ENCODE data around the gene ARPC1A. TPM values are rescaled to one million over a fixed set of nuclear protein-coding genes. Genes with fewer than 3 reads are reported as not detected.
"Not testable (repeated sequence)": the region's sequence is repeated elsewhere in the genome, so short reads cannot be mapped to it uniquely, and the experiment has no call there.

ARPC1A gene
- polyA plus RNA-seq, 1 donor from 2014 or later: 154 TPM

GRCh38 chr7:99385564-99385963 lies 59.9 kb downstream of the ARPC1A start:
- Histone ChIP-seq H3K9me3 (ENCODE audit: low read length) (no peaks in the 10 kb centered on the region), H3K4me2 (ENCODE audit: low read length) (no peak overlapping the region), H3F3A (ENCODE audit: insufficient read depth, low read length, poor library complexity, severe bottlenecking) (no peaks in the 10 kb centered on the region), H3K27ac (ENCODE audit: low read length) (no peak overlapping the region), H3K79me2 (replicated peaks; ENCODE audit: insufficient read depth, low read length) (no peaks in the 10 kb centered on the region), H4K20me1 (ENCODE audit: insufficient read depth) (no peaks in the 10 kb centered on the region), H3K9ac (ENCODE audit: low read length) (no peak overlapping the region), H3K27me3 (ENCODE audit: insufficient read depth, low read depth, low read length) (no peaks in the 10 kb centered on the region), H3K4me3 (ENCODE audit: low read length) (no peak overlapping the region), H3K36me3 (ENCODE audit: insufficient read depth, low read length) (no peaks in the 10 kb centered on the region), H3K9me2 (ENCODE audit: insufficient read depth, low read length) (no peaks in the 10 kb centered on the region), H2AFZ (ENCODE audit: low read depth, low read length) (no peak overlapping the region)
- no peak for TF ChIP-seq CTCF (IDR thresholded peaks at IDR 0.05; ENCODE audit: poor library complexity, severe bottlenecking)
- no peak for TF ChIP-seq EP300 (conservative IDR thresholded peaks at IDR 0.05; ENCODE audit: poor library complexity, severe bottlenecking)
- TF ChIP-seq SMC3 (conservative IDR thresholded peaks at IDR 0.05; ENCODE audit: poor library complexity): no peak
- TF ChIP-seq EZH2 (IDR thresholded peaks at IDR 0.05; ENCODE audit: borderline replicate concordance, insufficient read depth, low read length, poor library complexity, severe bottlenecking): no peak
- no peak for TF ChIP-seq POLR2AphosphoS5 (IDR thresholded peaks at IDR 0.05)
- TF ChIP-seq MXI1 (conservative IDR thresholded peaks at IDR 0.05; ENCODE audit: poor library complexity, severe bottlenecking): no peak
- TF ChIP-seq TAF1 (IDR thresholded peaks at IDR 0.05; ENCODE audit: low read depth): no peak
- TF ChIP-seq RAD21 (conservative IDR thresholded peaks at IDR 0.05): no peak
- TF ChIP-seq REST (IDR thresholded peaks at IDR 0.05; ENCODE audit: borderline replicate concordance): no peak

- H3K27ac ChIP-seq (ENCODE audit: low read length): no peak overlapping the region
- no peaks in the 10 kb centered on the region for H3K9me2 ChIP-seq (ENCODE audit: insufficient read depth, low read length)
- TF ChIP-seq TAF1 (IDR thresholded peaks at IDR 0.05; ENCODE audit: low read depth): no peak
- TF ChIP-seq REST (IDR thresholded peaks at IDR 0.05; ENCODE audit: borderline replicate concordance): no peak
- TF ChIP-seq POLR2AphosphoS5 (IDR thresholded peaks at IDR 0.05): no peak
- TF ChIP-seq EP300 (conservative IDR thresholded peaks at IDR 0.05; ENCODE audit: poor library complexity, severe bottlenecking): no peak
- TF ChIP-seq SMC3 (conservative IDR thresholded peaks at IDR 0.05; ENCODE audit: poor library complexity): no peak
- no peak for TF ChIP-seq EZH2 (IDR thresholded peaks at IDR 0.05; ENCODE audit: borderline replicate concordance, insufficient read depth, low read length, poor library complexity, severe bottlenecking)
- no peak for TF ChIP-seq MXI1 (conservative IDR thresholded peaks at IDR 0.05; ENCODE audit: poor library complexity, severe bottlenecking)
- TF ChIP-seq RAD21 (conservative IDR thresholded peaks at IDR 0.05): no peak
- TF ChIP-seq CTCF (IDR thresholded peaks at IDR 0.05; ENCODE audit: poor library complexity, severe bottlenecking): no peak
- H4K20me1 ChIP-seq (ENCODE audit: insufficient read depth): no peaks in the 10 kb centered on the region
- no peaks in the 10 kb centered on the region for H3K36me3 ChIP-seq (ENCODE audit: insufficient read depth, low read length)
- H3K79me2 ChIP-seq (replicated peaks; ENCODE audit: insufficient read depth, low read length): no peaks in the 10 kb centered on the region
- H3K27me3 ChIP-seq (ENCODE audit: insufficient read depth, low read depth, low read length): no peaks in the 10 kb centered on the region
- no peak overlapping the region for H2AFZ ChIP-seq (ENCODE audit: low read depth, low read length)
- H3F3A ChIP-seq (ENCODE audit: insufficient read depth, low read length, poor library complexity, severe bottlenecking): no peaks in the 10 kb centered on the region
- no peak overlapping the region for H3K9ac ChIP-seq (ENCODE audit: low read length)
- H3K4me3 ChIP-seq (ENCODE audit: low read length): no peak overlapping the region
- no peak overlapping the region for H3K4me2 ChIP-seq (ENCODE audit: low read length)
- no peaks in the 10 kb centered on the region for H3K9me3 ChIP-seq (ENCODE audit: low read length)
Observed at GRCh38 chr7:99386584-99387238, 61.0 kb downstream of the ARPC1A start.

- H3K9ac ChIP-seq (ENCODE audit: low read length); H3K9me2 ChIP-seq (ENCODE audit: insufficient read depth, low read length); H3K4me3 ChIP-seq (ENCODE audit: low read length); H3K27me3 ChIP-seq (ENCODE audit: insufficient read depth, low read depth, low read length); H3K27ac ChIP-seq (ENCODE audit: low read length); H3K79me2 ChIP-seq (replicated peaks; ENCODE audit: insufficient read depth, low read length); H3K36me3 ChIP-seq (ENCODE audit: insufficient read depth, low read length); H3K9me3 ChIP-seq (ENCODE audit: low read length); H2AFZ ChIP-seq (ENCODE audit: low read depth, low read length); H4K20me1 ChIP-seq (ENCODE audit: insufficient read depth); H3F3A ChIP-seq (ENCODE audit: insufficient read depth, low read length, poor library complexity, severe bottlenecking); H3K4me2 ChIP-seq (ENCODE audit: low read length): not testable (repeated sequence)
Observed at GRCh38 chr7:99387239-99387635, 61.5 kb downstream of the ARPC1A start.

Measured in neural cell (in vitro differentiated cells).